HepG2 (cell line): Measurements from ENCODE around the gene CLNS1A.

Source experiments
- EP300 ChIP-seq, 3 experiments: sonication (generic) in 1 of 3; formaldehyde crosslinking in 1 of 3; IDR thresholded peaks; 2 replicates each; pipeline versions ENCODE4 v1.5.1 to v1.6.1; 2011 to 2020; ENCODE audit warnings: low read depth in 2 of 3, low read length in 2 of 3, borderline replicate concordance in 1 of 3, improper control_type of control experiment in 1 of 3, mild to moderate bottlenecking in 1 of 3, missing genetic modification reagents in 1 of 3, moderate library complexity in 1 of 3
- NR2F2 ChIP-seq: IDR thresholded peaks from 2 replicates; pipeline ENCODE4 v1.6.1; 2012; ENCODE audit warnings: low read depth, inconsistent platforms, borderline replicate concordance
- TCF7 ChIP-seq: sonication (generic); IDR thresholded peaks from 2 replicates; pipeline ENCODE4 v1.6.1; 2016; ENCODE audit warnings: antibody characterized with exemption, low read depth
- ZNF790 ChIP-seq: sonication (generic); formaldehyde crosslinking; IDR thresholded peaks from 2 replicates; pipeline ENCODE4 v1.8.0; 2022; ENCODE audit warnings: missing genetic modification reagents, mild to moderate bottlenecking, borderline replicate concordance

DNA sequence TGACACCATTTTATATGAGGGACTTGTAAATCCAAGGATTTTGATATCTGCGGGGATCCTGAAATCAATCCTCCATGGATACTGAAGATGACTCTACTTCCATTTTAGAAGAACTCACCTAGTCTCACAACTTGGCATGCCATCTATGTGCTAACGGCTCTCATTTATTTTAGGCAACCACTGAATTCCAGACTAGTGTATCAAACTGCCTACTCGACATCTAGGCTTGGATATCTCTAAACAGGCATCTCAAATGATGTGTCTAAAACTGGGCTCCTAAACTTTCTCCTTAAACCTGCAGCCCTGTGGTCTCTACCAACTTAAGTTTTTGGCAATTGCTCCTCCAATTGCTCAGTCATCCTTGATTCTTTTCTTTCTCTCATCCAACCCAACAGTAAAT lies 31.2 kb upstream of the CLNS1A start:
- TF ChIP-seq TCF7 (no peak), NR2F2 (no peak), EP300 (IDR thresholded peaks at IDR 0.05; ENCODE audit: low read depth in 2 of 2, low read length in 2 of 2) (no peak), EP300 (CRISPR knock-in tag; IDR thresholded peaks at IDR 0.05; ENCODE audit: borderline replicate concordance) (no peak), ZNF790 (no peak)
